AG10803 (cell line): ENCODE results near the gene PLCG2.

Source experiments
- DNase-seq: peaks from one replicate; pipeline ENCODE4 v3.0.0; 2010; ENCODE audit warnings: low read depth
- H3K4me3 ChIP-seq: 2 replicates; pipeline ENCODE4 v1.5.1; 2011; ENCODE audit warnings: mild to moderate bottlenecking, low read length, control low read depth
- TF ChIP-seq, protein P1 (sequence below): conservative IDR thresholded peaks from 2 replicates; pipeline ENCODE4 v1.5.1; 2011; ENCODE audit warnings: mild to moderate bottlenecking, low read length, control low read depth, inconsistent platforms

The PLCG2 gene

DNA sequence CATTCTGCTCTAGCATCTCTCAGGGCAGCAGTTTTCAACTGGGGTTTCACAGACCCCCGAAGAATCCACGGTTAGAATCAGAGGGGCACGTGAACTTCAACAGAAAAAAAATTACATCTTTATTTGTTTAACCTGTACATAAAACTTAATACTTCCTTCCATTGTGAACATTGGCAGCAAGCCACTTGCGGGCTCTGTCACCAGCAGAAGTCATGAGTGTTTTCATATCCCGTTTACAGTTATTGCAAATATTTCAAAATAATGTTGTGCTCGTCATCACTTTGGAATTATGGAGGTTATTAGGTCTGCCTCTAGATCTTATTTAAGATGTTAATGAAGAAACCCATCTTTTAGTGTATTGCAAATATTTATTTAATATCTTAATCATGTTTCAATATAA lies 122.4 kb downstream of the PLCG2 start:
- peak; percentile 3 for DNase-seq
- H3K4me3 ChIP-seq: no peak overlapping the region
- TF ChIP-seq, protein P1, sequence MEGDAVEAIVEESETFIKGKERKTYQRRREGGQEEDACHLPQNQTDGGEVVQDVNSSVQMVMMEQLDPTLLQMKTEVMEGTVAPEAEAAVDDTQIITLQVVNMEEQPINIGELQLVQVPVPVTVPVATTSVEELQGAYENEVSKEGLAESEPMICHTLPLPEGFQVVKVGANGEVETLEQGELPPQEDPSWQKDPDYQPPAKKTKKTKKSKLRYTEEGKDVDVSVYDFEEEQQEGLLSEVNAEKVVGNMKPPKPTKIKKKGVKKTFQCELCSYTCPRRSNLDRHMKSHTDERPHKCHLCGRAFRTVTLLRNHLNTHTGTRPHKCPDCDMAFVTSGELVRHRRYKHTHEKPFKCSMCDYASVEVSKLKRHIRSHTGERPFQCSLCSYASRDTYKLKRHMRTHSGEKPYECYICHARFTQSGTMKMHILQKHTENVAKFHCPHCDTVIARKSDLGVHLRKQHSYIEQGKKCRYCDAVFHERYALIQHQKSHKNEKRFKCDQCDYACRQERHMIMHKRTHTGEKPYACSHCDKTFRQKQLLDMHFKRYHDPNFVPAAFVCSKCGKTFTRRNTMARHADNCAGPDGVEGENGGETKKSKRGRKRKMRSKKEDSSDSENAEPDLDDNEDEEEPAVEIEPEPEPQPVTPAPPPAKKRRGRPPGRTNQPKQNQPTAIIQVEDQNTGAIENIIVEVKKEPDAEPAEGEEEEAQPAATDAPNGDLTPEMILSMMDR: no peak

DNA sequence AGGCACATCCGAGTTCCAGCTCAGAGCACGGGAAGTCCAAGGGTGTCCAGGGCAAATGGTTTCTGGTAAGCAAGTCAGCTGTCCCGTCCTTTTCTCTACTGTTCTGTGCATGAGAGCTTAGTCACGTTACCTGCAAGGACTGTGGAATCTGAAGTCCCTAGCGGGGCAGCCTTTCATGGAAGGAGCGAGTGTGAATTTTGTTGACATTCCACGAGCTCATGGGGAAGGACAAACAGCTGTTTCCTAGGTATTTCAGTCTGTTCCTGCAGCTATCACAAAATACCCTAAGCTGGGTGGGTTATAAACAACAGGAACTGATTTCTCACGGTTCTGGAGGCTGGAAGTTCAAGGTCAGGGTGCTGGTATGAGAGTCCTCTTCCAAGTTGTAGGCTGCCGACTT lies 122.9 kb downstream of the PLCG2 start:
- no peak for DNase-seq
- no peak overlapping the region for H3K4me3 ChIP-seq
- TF ChIP-seq, protein P1: no peak

DNA sequence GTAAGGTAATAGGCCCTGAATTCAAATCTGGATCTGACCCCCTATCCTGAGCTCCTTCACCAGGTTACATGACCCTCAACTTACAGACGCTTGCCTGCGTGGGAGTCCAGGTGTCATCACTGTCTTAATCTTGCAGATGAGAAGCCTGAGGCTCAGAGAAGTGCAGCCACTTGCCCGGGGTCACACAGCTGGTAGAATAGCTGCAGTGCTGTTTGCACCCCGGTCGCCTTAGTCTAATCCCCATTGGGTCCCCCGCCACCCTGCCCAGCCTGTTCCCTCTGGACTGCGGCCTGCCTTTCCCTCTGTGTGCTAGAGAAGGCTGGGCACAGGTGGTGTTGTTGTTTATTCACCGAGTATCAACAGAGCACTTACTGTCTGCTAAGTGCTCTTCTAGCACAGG lies 125.2 kb downstream of the PLCG2 start:
- DNase-seq: no peak
- TF ChIP-seq, protein P1: no peak
- H3K4me3 ChIP-seq: no peak overlapping the region

GRCh38 chr16:81905277-81905676 lies 126.2 kb downstream of the PLCG2 start:
- TF ChIP-seq, protein P1: no peak
- no peak overlapping the region for H3K4me3 ChIP-seq
- DNase-seq: no peak

- TF ChIP-seq, protein P1: no peak
- no peak overlapping the region for H3K4me3 ChIP-seq
- DNase-seq: no peak
Measured at GRCh38 chr16:81907681-81908080, 128.6 kb downstream of the PLCG2 start.

DNA sequence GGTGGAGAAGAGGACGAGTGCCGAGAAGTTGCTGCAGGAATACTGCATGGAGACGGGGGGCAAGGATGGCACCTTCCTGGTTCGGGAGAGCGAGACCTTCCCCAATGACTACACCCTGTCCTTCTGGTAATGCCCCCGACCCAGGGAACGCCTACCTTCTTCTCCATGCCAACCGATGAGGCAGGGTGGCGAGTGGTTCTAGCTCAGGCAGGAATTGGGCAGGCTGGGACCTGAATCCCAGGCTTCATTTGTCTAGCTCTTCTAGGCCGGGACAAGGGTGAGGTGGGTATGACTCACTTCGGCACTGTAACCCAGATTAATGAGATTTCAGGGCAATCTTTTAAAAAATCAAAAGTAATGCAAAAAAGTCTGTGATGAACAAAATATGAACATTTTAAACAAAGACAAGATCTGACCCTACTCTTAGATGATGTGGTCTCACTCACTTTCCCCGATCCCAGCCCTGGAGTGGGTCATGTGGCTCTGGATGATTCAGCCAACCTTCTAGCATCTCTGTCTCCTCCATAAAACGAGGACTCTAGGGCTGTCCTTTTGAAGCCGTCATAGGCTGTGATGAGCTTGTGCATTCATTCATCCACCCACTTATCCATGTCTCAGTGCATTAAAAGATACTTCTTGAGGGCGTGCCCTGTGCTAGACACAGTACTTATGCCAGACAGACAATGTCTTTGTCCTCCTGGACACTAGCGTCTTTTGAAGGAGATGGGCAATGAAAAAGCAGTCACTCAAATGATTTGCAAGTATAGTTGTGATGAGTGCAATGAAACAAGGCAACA lies 129.6 kb downstream of the PLCG2 start:
- TF ChIP-seq, protein P1: no peak
- no peak for DNase-seq
- no peak overlapping the region for H3K4me3 ChIP-seq

DNA sequence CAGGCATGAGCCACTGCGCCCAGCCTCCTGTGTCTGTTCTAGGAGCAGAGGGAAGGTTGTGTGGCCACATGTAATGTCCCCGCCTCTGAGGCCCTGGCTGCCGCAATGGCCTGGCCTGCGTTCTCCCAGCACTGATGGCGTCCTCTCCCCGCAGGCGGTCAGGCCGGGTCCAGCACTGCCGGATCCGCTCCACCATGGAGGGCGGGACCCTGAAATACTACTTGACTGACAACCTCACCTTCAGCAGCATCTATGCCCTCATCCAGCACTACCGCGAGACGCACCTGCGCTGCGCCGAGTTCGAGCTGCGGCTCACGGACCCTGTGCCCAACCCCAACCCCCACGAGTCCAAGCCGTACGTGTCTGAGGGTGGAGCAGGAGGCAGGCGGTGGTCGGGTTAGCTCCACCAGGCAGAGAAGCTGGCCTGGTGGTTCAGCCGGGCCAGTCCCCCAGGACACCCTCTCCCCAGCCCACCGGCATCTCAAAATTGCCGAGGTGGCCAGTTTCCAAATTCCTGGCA lies 131.3 kb downstream of the PLCG2 start:
- no peak for DNase-seq
- H3K4me3 ChIP-seq: no peak overlapping the region
- TF ChIP-seq, protein P1: no peak
